ENCODE data around the gene DNAH10. TPM values are rescaled to one million over a fixed set of nuclear protein-coding genes. Genes with fewer than 3 reads are reported as not detected.

Gene DNAH10
- total and polyA plus RNA-seq, 2 of the 13 experiments (the other 11 are each of a cell fraction or from before 2014, with no cell fraction given): 0.01 to 0.02 TPM

DNA sequence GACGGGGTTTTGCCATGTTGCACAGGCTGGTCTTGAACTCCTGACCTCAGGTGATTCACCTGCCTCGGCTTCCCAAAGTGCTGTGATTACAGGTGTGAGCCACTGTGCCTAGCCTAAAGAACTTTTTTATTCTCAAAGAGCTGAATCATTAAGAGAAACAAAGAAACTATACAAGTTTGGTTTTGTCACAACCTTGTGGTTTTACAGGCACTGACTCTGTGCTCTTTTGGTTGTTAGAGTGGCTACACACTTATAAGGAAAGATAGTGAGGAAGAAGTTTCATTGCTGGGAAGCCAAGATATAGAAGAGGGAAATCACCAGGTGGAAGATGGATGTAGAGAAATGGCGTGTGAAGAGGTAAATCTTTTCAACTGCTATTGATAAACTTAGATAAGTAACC is 10.1 kb upstream of the DNAH10 start:
- Histone ChIP-seq H3K9ac (ENCODE audit: insufficient read depth, low read depth, low read length) (no peak overlapping the region), H3K27ac (ENCODE audit: extremely low read length, insufficient read depth, low read length) (no peak overlapping the region), H3K4me1 (ENCODE audit: insufficient read depth, low read length) (no peaks in the 10 kb centered on the region), H4K20me1 (ENCODE audit: insufficient read depth, low read length) (no peaks in the 10 kb centered on the region), H3K9me3 (ENCODE audit: low read length) (no peaks in the 10 kb centered on the region), H3K4me2 (ENCODE audit: low read depth, low read length) (no peak overlapping the region), H2AFZ (ENCODE audit: low read length) (no peak overlapping the region), H3K4me3 (replicated peaks in 1 of 3; ENCODE audit: insufficient read depth in 1 of 3, low read depth in 2 of 3, low read length in 3 of 3) (no peak overlapping the region), H3K36me3 (replicated peaks in 1 of 2; ENCODE audit: control insufficient read depth in 1 of 2, insufficient read depth in 2 of 2, low read length in 2 of 2) (peaks cover 11 to 48% of the 10 kb centered on the region in 2 experiments), H3K27me3 (ENCODE audit: control insufficient read depth in 1 of 2, insufficient read depth in 2 of 2, low read length in 2 of 2) (no peaks in the 10 kb centered on the region; a peak in 1 of 5 replicates), H3K79me2 (ENCODE audit: insufficient read depth, low read length) (no peaks in the 10 kb centered on the region)
- CTCF ChIA-PET (ENCODE audit: low intra/inter-chr PET ratio, low total read pairs): no interaction called here
- no peak for FAIRE-seq
- intact Hi-C loops (cut with micrococcal nuclease; ENCODE audit: unreplicated experiment) (no loop called here), in situ Hi-C loops (cut with HindIII; ENCODE audit: extremely low pct_ligation_motif_present, low pct_unique_long_range_greater_than_20kb) (no loop called here)
- TF ChIP-seq CENPT (CRISPR knock-in tag; IDR thresholded peaks at IDR 0.05; ENCODE audit: low read depth) (no peak), ZSCAN30 (CRISPR knock-in tag; IDR thresholded peaks at IDR 0.05) (no peak)
- no peak for DNase-seq (ENCODE audit: low spot score)
- WGBS (ENCODE audit: low lambda C conversion rate): over 99% methylated on average over 3 of the region's 3 CpGs
- POLR2A ChIA-PET: no interaction called here
- ATAC-seq: no peak
- no TSS peak for BruUV-seq (replicated peaks)

DNA sequence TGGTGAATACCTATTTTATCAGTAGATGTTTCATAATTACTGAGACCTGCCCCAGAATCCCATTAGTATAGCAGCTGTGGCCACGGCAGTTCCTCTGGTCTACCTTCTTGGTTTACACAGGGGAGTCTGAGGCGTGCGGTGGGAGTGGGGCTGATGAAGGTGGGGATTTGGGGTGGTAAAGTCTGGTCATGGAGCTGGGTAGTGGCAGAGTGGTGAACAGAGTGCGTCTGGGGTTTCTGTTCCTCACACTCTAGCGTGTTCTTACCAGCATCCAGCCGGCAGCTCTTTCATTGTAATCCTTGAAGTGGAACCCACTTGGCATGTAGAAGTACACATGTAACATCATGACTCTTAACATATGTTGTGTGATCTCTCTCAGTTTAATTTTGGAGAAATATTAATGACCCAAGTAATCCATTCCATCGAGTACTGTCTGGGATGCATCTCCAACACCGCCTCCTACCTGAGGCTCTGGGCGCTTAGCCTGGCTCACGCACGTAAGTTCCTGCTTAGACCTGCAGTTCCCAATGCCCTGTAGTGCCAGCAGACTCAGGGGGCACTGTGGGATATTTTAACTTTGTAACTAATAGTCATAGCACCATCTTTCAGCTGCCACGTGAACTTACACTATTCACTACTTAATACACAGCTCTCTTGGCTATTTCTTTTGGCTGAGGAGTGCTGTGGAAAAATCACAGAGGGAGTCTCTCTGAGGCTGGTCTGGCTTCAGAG is 7.9 kb upstream of the DNAH10 start:
- H2AFZ ChIP-seq (ENCODE audit: low read length): no peak overlapping the region
- no peaks in the 10 kb centered on the region; a peak in 1 of 5 replicates for H3K27me3 ChIP-seq (ENCODE audit: control insufficient read depth in 1 of 2, insufficient read depth in 2 of 2, low read length in 2 of 2)
- no peaks in the 10 kb centered on the region for H3K79me2 ChIP-seq (ENCODE audit: insufficient read depth, low read length)
- no peaks in the 10 kb centered on the region for H4K20me1 ChIP-seq (ENCODE audit: insufficient read depth, low read length)
- no TSS peak for BruUV-seq (replicated peaks)
- H3K36me3 ChIP-seq (replicated peaks in 1 of 2; ENCODE audit: control insufficient read depth in 1 of 2, insufficient read depth in 2 of 2, low read length in 2 of 2): peaks cover 8 to 38% of the 10 kb centered on the region in 2 experiments
- H3K4me2 ChIP-seq (ENCODE audit: low read depth, low read length): no peak overlapping the region
- DNase-seq (ENCODE audit: low spot score) (no peak), FAIRE-seq (no peak), ATAC-seq (no peak)
- CTCF ChIA-PET (ENCODE audit: low intra/inter-chr PET ratio, low total read pairs): no interaction called here
- POLR2A ChIA-PET: no interaction called here
- H3K9me3 ChIP-seq (ENCODE audit: low read length): no peaks in the 10 kb centered on the region
- no peak overlapping the region for H3K4me3 ChIP-seq (replicated peaks in 1 of 3; ENCODE audit: insufficient read depth in 1 of 3, low read depth in 2 of 3, low read length in 3 of 3)
- in situ Hi-C loops (cut with HindIII; ENCODE audit: extremely low pct_ligation_motif_present, low pct_unique_long_range_greater_than_20kb) (no loop called here), intact Hi-C loops (cut with micrococcal nuclease; ENCODE audit: unreplicated experiment) (no loop called here)
- H3K4me1 ChIP-seq (ENCODE audit: insufficient read depth, low read length): no peaks in the 10 kb centered on the region
- no peak overlapping the region for H3K9ac ChIP-seq (ENCODE audit: insufficient read depth, low read depth, low read length)
- H3K27ac ChIP-seq (ENCODE audit: extremely low read length, insufficient read depth, low read length): no peak overlapping the region
- WGBS (ENCODE audit: low lambda C conversion rate): 98% methylated on average over 12 of the region's 12 CpGs
- no peak for TF ChIP-seq ZSCAN9 (CRISPR knock-in tag; IDR thresholded peaks at IDR 0.05; ENCODE audit: borderline replicate concordance)
- no peak for TF ChIP-seq NFATC3 (CRISPR knock-in tag; IDR thresholded peaks at IDR 0.05)
- no peak for TF ChIP-seq NCOA2 (CRISPR knock-in tag; IDR thresholded peaks at IDR 0.05)
- no peak for TF ChIP-seq ZC3H4 (CRISPR knock-in tag; IDR thresholded peaks at IDR 0.05; ENCODE audit: borderline replicate concordance)
- no peak for TF ChIP-seq ZNF83 (CRISPR knock-in tag; IDR thresholded peaks at IDR 0.05; ENCODE audit: borderline replicate concordance)
- TF ChIP-seq TP53 (CRISPR knock-in tag; conservative IDR thresholded peaks at IDR 0.05): no peak
- no peak for TF ChIP-seq ZNF605 (CRISPR knock-in tag; IDR thresholded peaks at IDR 0.05)
- TF ChIP-seq ZNF747 (CRISPR knock-in tag; IDR thresholded peaks at IDR 0.05; ENCODE audit: borderline replicate concordance): no peak
- TF ChIP-seq KDM2A (CRISPR knock-in tag; IDR thresholded peaks at IDR 0.05; ENCODE audit: borderline replicate concordance, low read depth): no peak
- TF ChIP-seq, protein P1, sequence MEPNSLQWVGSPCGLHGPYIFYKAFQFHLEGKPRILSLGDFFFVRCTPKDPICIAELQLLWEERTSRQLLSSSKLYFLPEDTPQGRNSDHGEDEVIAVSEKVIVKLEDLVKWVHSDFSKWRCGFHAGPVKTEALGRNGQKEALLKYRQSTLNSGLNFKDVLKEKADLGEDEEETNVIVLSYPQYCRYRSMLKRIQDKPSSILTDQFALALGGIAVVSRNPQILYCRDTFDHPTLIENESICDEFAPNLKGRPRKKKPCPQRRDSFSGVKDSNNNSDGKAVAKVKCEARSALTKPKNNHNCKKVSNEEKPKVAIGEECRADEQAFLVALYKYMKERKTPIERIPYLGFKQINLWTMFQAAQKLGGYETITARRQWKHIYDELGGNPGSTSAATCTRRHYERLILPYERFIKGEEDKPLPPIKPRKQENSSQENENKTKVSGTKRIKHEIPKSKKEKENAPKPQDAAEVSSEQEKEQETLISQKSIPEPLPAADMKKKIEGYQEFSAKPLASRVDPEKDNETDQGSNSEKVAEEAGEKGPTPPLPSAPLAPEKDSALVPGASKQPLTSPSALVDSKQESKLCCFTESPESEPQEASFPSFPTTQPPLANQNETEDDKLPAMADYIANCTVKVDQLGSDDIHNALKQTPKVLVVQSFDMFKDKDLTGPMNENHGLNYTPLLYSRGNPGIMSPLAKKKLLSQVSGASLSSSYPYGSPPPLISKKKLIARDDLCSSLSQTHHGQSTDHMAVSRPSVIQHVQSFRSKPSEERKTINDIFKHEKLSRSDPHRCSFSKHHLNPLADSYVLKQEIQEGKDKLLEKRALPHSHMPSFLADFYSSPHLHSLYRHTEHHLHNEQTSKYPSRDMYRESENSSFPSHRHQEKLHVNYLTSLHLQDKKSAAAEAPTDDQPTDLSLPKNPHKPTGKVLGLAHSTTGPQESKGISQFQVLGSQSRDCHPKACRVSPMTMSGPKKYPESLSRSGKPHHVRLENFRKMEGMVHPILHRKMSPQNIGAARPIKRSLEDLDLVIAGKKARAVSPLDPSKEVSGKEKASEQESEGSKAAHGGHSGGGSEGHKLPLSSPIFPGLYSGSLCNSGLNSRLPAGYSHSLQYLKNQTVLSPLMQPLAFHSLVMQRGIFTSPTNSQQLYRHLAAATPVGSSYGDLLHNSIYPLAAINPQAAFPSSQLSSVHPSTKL (CRISPR knock-in tag; IDR thresholded peaks at IDR 0.05): no peak
- TF ChIP-seq KLF16 (CRISPR knock-in tag; IDR thresholded peaks at IDR 0.05): no peak
